Activated CD4-positive, alpha-beta T cell treated with anti-CD3 and anti-CD28 coated beads, Interleukin-2, amount 10 ng/mL, durations not matched to agents 7 days and 5 days (primary cell): ENCODE data around the gene IFITM1. TPM values are rescaled to one million over a fixed set of nuclear protein-coding genes. Genes with fewer than 3 reads are reported as not detected.
"Not testable (repeated sequence)": the region's sequence is repeated elsewhere in the genome, so short reads cannot be mapped to it uniquely, and the experiment has no call there.

Source experiments
- CTCF ChIA-PET: fragments of 350-600 bp; sonication (Branson Sonifier 250); formaldehyde crosslinking; loops from one replicate; lab custom pipeline; 2021; ENCODE audit warnings: antibody characterized with exemption; lab: Charles Lee
- POLR2A ChIA-PET: fragments of 350-600 bp; sonication (Branson Sonifier 250); formaldehyde crosslinking; loops from one replicate; lab custom pipeline; 2021; ENCODE audit warnings: antibody characterized with exemption; lab: Charles Lee
- DNase-seq: peaks from one replicate; pipeline ENCODE4 v3.0.0-alpha.2; 2020
- H3K27ac Mint-ChIP-seq: one replicate; pipeline ENCODE4 v1.8.0; 2021; ENCODE audit warnings: mild to moderate bottlenecking, moderate library complexity, mixed read lengths
- H3K27me3 Mint-ChIP-seq: one replicate; pipeline ENCODE4 v1.8.0; 2021; ENCODE audit warnings: mixed read lengths
- H3K36me3 Mint-ChIP-seq: one replicate; pipeline ENCODE4 v1.8.0; 2021; ENCODE audit warnings: low read depth, mixed read lengths
- H3K4me1 Mint-ChIP-seq: one replicate; pipeline ENCODE4 v1.8.0; 2021; ENCODE audit warnings: mixed read lengths
- H3K4me3 Mint-ChIP-seq: one replicate; pipeline ENCODE4 v1.8.0; 2021; ENCODE audit warnings: mild to moderate bottlenecking, moderate library complexity, mixed read lengths
- H3K9me3 Mint-ChIP-seq: one replicate; pipeline ENCODE4 v1.8.0; 2021; ENCODE audit warnings: mixed read lengths
- total RNA-seq, 2 experiments: library from RNA; stranded (reverse); gene quantifications; one replicate each; pipeline ENCODE4 v1.2.3, GENCODE V29; 2021

Gene IFITM1
- total RNA-seq, 2 experiments from 2014 or later, result 1,306 to 1,465 TPM

- H3K27ac Mint-ChIP-seq, result no peak overlapping the region
- no peaks in the 10 kb centered on the region for H3K9me3 Mint-ChIP-seq
- peaks cover 60% of the 10 kb centered on the region for H3K4me1 Mint-ChIP-seq
- H3K27me3 Mint-ChIP-seq, result peaks cover 34% of the 10 kb centered on the region
- peaks cover 46% of the 10 kb centered on the region for H3K36me3 Mint-ChIP-seq
- no peak for DNase-seq
- no peak overlapping the region for H3K4me3 Mint-ChIP-seq
- CTCF ChIA-PET, result interaction anchor here (0.6 to 1.4 kb wide), 3 partner anchors 33 to 36 kb away, joined by 3 to 7 read pairs (median 3); no protein-coding TSS in a partner anchor
- POLR2A ChIA-PET, result no interaction called here
Observed at GRCh38 chr11:284105-285020, 29.5 kb upstream of the IFITM1 start.

DNA sequence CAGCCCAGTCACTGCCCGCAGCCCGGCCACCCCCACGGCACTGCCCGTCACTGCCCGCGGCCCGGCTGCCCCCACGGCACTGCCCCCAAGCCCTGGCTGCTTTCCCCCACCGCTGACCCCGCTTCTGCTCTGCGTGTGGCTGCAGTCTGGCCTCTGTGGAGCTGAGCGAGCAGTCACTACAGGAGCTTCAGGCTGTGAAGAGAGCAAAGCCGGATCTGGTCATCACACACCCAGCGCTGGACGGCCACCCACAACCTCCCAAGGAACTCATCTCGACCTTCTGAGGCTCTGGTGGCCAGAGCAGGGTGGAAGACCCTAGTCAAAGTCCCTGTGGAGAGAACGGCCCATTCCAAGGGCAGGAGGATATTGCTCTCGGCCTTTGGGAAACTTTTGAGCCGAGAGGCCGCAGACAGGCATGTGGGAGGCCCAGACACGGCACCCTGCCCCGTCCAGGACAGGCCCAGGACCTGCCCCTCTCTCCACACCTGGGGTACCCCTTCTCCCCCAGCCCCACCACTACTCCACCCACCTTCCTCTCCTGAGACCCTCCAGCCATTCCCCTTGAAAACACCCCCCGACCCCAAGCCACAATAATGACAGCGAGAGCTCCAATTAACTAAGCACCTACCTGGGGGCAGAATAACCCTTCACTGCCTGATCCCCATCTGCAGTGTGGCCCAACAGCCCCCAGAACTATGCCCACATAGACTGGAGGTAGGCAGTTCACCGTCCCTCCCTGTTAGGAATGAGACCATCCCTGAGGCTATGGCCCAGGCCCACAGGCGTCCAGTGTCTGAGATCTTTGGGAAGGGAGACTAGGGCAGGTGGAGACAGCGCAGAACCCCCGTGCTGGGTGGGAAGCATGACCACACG is 28.6 kb upstream of the IFITM1 start:
- H3K4me1 Mint-ChIP-seq, result peaks cover 63% of the 10 kb centered on the region

GRCh38 chr11:285894-286220 is 28.0 kb upstream of the IFITM1 start:
- Mint-ChIP-seq H3K4me1 (peaks cover 66% of the 10 kb centered on the region), H3K36me3 (peaks cover 51% of the 10 kb centered on the region), H3K27ac (peak overlapping the region; percentile 50), H3K27me3 (peaks cover 30% of the 10 kb centered on the region), H3K9me3 (no peaks in the 10 kb centered on the region), H3K4me3 (peak overlapping the region; percentile 25)
- CTCF ChIA-PET, result interaction anchor here (1.2 kb wide), 1 partner anchor 36 kb away, joined by 3 read pairs; no protein-coding TSS in a partner anchor
- no peak for DNase-seq
- POLR2A ChIA-PET, result no interaction called here

More for the DNA sequence above, 28.6 kb upstream of the IFITM1 start:
- CTCF ChIA-PET, result no interaction called here
- peaks cover 32% of the 10 kb centered on the region for H3K27me3 Mint-ChIP-seq
- H3K36me3 Mint-ChIP-seq, result peaks cover 48% of the 10 kb centered on the region
- POLR2A ChIA-PET, result no interaction called here
- H3K27ac Mint-ChIP-seq, result peak overlapping the region; percentile 56
- no peak for DNase-seq
- H3K4me3 Mint-ChIP-seq, result no peak overlapping the region
- no peaks in the 10 kb centered on the region for H3K9me3 Mint-ChIP-seq

DNA sequence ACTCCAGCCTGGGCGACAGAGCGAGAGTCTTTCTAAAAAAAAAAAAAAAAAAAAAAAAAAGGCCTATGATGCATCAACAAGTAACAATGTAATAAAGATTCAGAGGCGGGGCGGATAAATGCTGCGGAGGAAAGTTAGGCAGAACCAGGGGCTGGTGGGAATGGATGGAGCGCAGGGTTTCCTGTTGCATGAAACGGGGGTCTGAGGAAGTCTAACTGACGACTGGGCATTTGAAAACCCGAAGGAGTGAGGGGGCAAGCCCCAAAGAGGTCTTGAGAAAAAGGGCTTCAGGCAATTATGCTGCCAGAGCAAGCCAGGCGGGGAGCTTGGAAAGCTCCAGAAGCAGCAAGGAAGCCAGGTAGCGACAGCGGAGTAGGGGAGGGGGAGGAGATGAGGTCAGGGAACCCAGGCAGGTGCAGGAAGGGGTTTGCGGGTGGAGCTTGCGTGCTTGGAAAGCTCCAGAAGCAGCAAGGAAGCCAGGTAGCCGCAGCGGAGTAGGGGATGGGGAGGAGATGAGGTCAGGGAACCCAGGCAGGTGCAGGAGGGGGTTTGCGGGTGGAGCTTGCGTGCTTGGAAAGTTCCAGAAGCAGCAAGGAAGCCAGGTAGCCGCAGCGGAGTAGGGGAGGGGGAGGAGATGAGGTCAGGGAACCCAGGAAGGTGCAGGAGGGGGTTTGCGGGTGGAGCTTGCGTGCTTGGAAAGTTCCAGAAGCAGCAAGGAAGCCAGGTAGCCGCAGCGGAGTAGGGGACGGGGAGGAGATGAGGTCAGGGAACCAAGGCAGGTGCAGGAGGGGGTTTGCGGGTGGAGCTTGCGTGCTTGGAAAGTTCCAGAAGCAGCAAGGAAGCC is 26.6 kb upstream of the IFITM1 start:
- H3K4me3 Mint-ChIP-seq, result peak overlapping the region; percentile 99
- H3K36me3 Mint-ChIP-seq, result peaks cover 46% of the 10 kb centered on the region
- peaks cover 17% of the 10 kb centered on the region for H3K27me3 Mint-ChIP-seq
- ChIA-PET CTCF (interaction anchor here (0.6 to 1.9 kb wide), 4 partner anchors 8 to 37 kb away, joined by 3 to 5 read pairs (median 4); no protein-coding TSS in a partner anchor), POLR2A (interaction anchor here (1.1 kb wide), 1 partner anchor 80 kb away, joined by 4 read pairs; the partner anchor contains the start of genes BET1L and RIC8A)
- DNase-seq, result peak; percentile 85
- not testable (repeated sequence) for H3K9me3 Mint-ChIP-seq
- peaks cover 61% of the 10 kb centered on the region for H3K4me1 Mint-ChIP-seq
- peak overlapping the region; percentile 94 for H3K27ac Mint-ChIP-seq

GRCh38 chr11:287821-288477 is 25.9 kb upstream of the IFITM1 start:
- peak overlapping the region; percentile 94 for H3K27ac Mint-ChIP-seq
- H3K4me3 Mint-ChIP-seq, result peak overlapping the region; percentile 99
- H3K27me3 Mint-ChIP-seq, result peaks cover 9% of the 10 kb centered on the region
- H3K36me3 Mint-ChIP-seq, result peaks cover 38% of the 10 kb centered on the region
- no peaks in the 10 kb centered on the region for H3K9me3 Mint-ChIP-seq
- ChIA-PET POLR2A (interaction anchor here (1.1 kb wide), 1 partner anchor 81 kb away, joined by 4 read pairs; the partner anchor contains the start of genes BET1L and RIC8A), CTCF (interaction anchor here (0.7 to 1.9 kb wide), 3 partner anchors 18 to 21 kb away, joined by 3 to 5 read pairs (median 3); no protein-coding TSS in a partner anchor)
- peak; percentile 77 for DNase-seq
- H3K4me1 Mint-ChIP-seq, result peaks cover 53% of the 10 kb centered on the region

GRCh38 chr11:288478-289397 is 25.1 kb upstream of the IFITM1 start, which contains the start of gene PGGHG:
Gene PGGHG, plus strand, starts transcription at chr11:289126. Its CDS starts 691 bp downstream, at chr11:289817.
- Mint-ChIP-seq H3K4me1 (peaks cover 48% of the 10 kb centered on the region), H3K36me3 (peaks cover 30% of the 10 kb centered on the region), H3K27ac (peak within 1 kb of the TSS; percentile 94), H3K9me3 (no peaks in the 10 kb centered on the region), H3K27me3 (peaks cover 4% of the 10 kb centered on the region), H3K4me3 (peak within 1 kb of the TSS; percentile 99)
- DNase-seq, result peak; percentile 64
- ChIA-PET CTCF (interaction anchor here (1.1 to 1.9 kb wide), 4 partner anchors 16 to 44 kb away, joined by 3 to 5 read pairs (median 3); no protein-coding TSS in a partner anchor), POLR2A (no interaction called here)

DNA sequence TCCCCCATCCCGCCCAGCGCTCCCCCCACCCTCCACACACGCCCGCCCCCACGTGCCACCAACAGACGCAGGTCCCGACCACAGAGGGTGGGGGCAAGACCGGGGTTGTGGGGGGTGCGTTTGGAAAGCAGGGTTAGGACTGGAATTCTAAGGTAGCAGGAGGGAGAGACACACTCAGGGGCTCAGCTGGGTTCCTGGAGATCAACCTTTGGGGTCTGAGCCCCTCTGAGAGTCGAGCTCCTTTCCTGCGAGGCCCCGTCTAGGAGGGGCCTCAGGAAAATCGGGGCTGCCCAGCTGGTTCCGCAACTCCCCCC is 24.5 kb upstream of the IFITM1 start:
- no peak for DNase-seq
- H3K4me1 Mint-ChIP-seq, result peaks cover 47% of the 10 kb centered on the region
- peak overlapping the region; percentile 77 for H3K27ac Mint-ChIP-seq

GRCh38 chr11:289712-290620 is 23.9 kb upstream of the IFITM1 start:
- Mint-ChIP-seq H3K9me3 (no peaks in the 10 kb centered on the region), H3K4me3 (peak overlapping the region; percentile 73), H3K27me3 (peaks cover 2% of the 10 kb centered on the region), H3K36me3 (peaks cover 29% of the 10 kb centered on the region), H3K4me1 (peaks cover 46% of the 10 kb centered on the region), H3K27ac (peak overlapping the region; percentile 77)
- ChIA-PET POLR2A (no interaction called here), CTCF (interaction anchor here (0.7 to 1.6 kb wide), 7 partner anchors 9 to 82 kb away, joined by 3 to 4 read pairs (median 3); no protein-coding TSS in a partner anchor)
- DNase-seq, result no peak

More for the DNA sequence above, 24.5 kb upstream of the IFITM1 start:
- Mint-ChIP-seq H3K9me3 (no peaks in the 10 kb centered on the region), H3K27me3 (peaks cover 2% of the 10 kb centered on the region), H3K4me3 (peak overlapping the region; percentile 73), H3K36me3 (peaks cover 29% of the 10 kb centered on the region)
- ChIA-PET POLR2A (no interaction called here), CTCF (interaction anchor here (1.1 to 1.6 kb wide), 3 partner anchors 15 to 45 kb away, joined by 3 read pairs; no protein-coding TSS in a partner anchor)

DNA sequence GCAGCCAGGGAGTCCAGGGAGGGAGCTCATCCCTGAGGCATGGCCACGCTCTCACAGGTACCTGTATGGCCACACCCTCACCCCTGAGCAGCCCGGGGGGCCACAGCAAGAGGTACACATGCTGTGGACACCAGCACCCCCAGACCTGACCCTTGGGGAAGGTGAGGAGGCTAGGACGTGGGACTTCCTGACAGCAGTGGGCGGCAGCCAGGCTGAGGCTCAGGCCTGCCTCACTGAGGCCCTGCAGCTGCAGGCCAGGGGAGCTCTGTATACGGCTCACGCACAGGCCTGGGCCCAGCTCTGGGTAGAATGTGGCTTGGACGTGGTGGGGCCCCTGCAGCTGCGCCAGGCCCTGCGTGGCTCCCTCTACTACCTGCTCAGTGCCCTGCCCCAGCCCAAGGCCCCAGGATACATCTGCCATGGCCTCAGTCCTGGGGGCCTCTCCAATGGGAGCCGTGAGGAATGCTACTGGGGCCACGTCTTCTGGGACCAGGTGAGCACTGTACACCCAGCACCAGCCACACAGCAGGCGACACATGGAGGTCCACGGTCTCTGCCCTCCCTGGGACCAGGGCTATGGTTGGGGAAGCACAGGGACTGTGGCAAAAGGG is 23.1 kb upstream of the IFITM1 start:
- POLR2A ChIA-PET, result no interaction called here
- H3K4me3 Mint-ChIP-seq, result peak overlapping the region; percentile 73
- peak overlapping the region; percentile 12 for H3K27ac Mint-ChIP-seq
- CTCF ChIA-PET, result interaction anchor here (1.0 to 1.6 kb wide), 4 partner anchors 10 to 40 kb away, joined by 3 to 4 read pairs (median 3); no protein-coding TSS in a partner anchor
- peaks cover 30% of the 10 kb centered on the region for H3K36me3 Mint-ChIP-seq
- peaks cover 41% of the 10 kb centered on the region for H3K4me1 Mint-ChIP-seq
- peaks cover 2% of the 10 kb centered on the region for H3K27me3 Mint-ChIP-seq
- no peaks in the 10 kb centered on the region for H3K9me3 Mint-ChIP-seq
- no peak for DNase-seq
